OCI-LY7 (cell line): Measurements from ENCODE around the gene KCTD2.

Source experiments
- CTCF ChIP-seq: fragments of 200-600 bp; sonication (generic); conservative IDR thresholded peaks from 2 replicates; pipeline ENCODE4 v1.5.1; 2014; ENCODE audit warnings: mild to moderate bottlenecking, antibody characterized with exemption, low read length, moderate library complexity, mixed read lengths
- EZH2phosphoT487 ChIP-seq: fragments of 200-600 bp; sonication (generic); IDR thresholded peaks from 2 replicates; pipeline ENCODE4 v1.6.1; 2018; ENCODE audit warnings: low read depth, borderline replicate concordance, mild to moderate bottlenecking, mixed run types, antibody characterized with exemption, low read length, moderate library complexity, mixed read lengths

DNA sequence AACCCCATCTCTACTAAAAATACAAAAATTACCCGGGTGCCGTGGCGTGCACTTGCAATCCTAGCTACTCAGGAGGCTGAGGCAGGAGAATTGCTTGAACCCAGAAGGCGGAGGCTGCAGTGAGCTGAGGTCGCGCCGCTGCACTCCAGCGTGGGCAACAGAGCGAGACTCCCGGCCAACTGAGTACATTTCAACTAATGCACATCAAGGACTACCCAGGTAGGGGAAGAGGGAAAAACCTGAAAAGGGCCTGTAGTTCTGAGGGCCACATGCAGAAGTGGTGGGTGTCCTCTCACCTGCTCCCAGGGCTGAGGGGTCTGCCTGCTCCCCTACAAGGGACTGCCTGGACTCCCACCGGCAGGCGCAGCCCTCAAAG lies 40.1 kb downstream of the KCTD2 start:
- TF ChIP-seq CTCF (no peak), EZH2phosphoT487 (no peak)
